Spleen (tissue), 7 donors: ENCODE data around the gene ZNF236.

Experiments
- POLR2AphosphoS5 ChIP-seq, 3 donors: sonication (generic); formaldehyde crosslinking; IDR thresholded peaks; one replicate each; pipeline ENCODE4 v1.5.1; 2017; ENCODE audit warnings: antibody characterized with exemption in 3 of 3
- TF ChIP-seq, protein P1 (sequence below), 11 experiments: fragments of 200-600 bp in 7 of 11; fragments of 450-650 bp in 4 of 11; sonication (generic) in 4 of 11; IDR thresholded peaks in 8 of 11; conservative IDR thresholded peaks in 3 of 11; 1 replicate in 7 of 11; 2 replicates in 4 of 11; pipeline versions ENCODE4 v1.4.0 to v1.8.0; 2016 to 2021; ENCODE audit warnings: antibody characterized with exemption in 11 of 11, inconsistent platforms in 4 of 11, mild to moderate bottlenecking in 1 of 11
- donor health status: DM: no; HTN: no; CAD: no; lungs with moderate emphysema.
- donor health status: DM: no; HTN: no; CAD: no.
- donor health status: DM: no; HTN: no; CAD: no.

DNA sequence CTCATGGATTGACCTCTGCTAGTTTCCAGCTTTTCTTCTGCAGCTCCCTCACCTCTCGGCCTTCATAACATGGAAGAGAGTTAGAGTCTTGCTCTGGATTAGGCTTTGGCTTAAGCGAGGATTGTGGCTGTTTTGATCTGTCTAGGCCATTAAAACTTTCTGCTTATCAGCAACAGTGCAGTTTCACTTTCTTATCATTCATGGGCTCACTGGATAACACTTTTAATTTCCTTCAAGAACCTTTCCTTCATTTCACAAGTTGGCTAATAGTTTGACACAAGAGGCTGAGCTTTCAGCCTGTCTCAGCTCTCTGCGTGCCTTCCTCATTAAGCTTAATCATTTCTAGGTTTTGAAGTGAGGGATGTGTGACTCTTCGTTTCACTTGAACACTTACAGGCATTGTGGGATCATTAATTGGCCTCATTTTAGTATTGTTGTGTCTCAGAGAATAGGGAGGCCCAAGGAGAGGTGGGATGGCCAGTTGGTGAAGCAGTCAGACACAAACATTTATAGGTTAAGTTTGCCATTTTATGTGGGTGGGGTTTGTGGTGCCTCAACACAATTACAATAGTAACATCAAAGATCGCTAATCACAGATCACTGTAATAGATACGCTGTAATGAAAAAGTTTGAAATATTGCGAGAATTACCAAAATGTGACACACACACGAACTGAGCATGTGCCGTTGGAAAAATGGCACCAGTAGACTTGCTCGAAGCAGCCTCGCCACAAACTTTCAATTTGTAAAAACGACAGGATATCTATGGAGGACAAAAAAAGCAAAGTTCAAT, 129.3 kb downstream of the ZNF236 start:
- TF ChIP-seq, protein P1, sequence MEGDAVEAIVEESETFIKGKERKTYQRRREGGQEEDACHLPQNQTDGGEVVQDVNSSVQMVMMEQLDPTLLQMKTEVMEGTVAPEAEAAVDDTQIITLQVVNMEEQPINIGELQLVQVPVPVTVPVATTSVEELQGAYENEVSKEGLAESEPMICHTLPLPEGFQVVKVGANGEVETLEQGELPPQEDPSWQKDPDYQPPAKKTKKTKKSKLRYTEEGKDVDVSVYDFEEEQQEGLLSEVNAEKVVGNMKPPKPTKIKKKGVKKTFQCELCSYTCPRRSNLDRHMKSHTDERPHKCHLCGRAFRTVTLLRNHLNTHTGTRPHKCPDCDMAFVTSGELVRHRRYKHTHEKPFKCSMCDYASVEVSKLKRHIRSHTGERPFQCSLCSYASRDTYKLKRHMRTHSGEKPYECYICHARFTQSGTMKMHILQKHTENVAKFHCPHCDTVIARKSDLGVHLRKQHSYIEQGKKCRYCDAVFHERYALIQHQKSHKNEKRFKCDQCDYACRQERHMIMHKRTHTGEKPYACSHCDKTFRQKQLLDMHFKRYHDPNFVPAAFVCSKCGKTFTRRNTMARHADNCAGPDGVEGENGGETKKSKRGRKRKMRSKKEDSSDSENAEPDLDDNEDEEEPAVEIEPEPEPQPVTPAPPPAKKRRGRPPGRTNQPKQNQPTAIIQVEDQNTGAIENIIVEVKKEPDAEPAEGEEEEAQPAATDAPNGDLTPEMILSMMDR (IDR thresholded peaks at IDR 0.05 in 8 of 11, conservative IDR thresholded peaks at IDR 0.05 in 3 of 11): no peak
- TF ChIP-seq POLR2AphosphoS5 (IDR thresholded peaks at IDR 0.05): no peak
